Muscle of back (tissue), 11 donors: ENCODE measurements around the gene ARHGAP29. TPM values are rescaled to one million over a fixed set of nuclear protein-coding genes. Genes with fewer than 3 reads are reported as not detected.

ENCODE experiments used
- DNase-seq, 3 donors: peaks; one replicate each; pipeline versions ENCODE4 v3.0.0 to v3.0.0-alpha.2; 2013
- polyA plus RNA-seq, 10 donors: library from polyadenylated mRNA; unstranded; fragments of 120-200 nt; gene quantifications; one replicate each; pipeline ENCODE4 v1.2.1, GENCODE V29; 2013; ENCODE audit not compliant: insufficient read length in 10 of 10

Gene ARHGAP29
- polyA plus RNA-seq, 10 donors: 27.5 to 55.3 (median 42.7) TPM

DNA sequence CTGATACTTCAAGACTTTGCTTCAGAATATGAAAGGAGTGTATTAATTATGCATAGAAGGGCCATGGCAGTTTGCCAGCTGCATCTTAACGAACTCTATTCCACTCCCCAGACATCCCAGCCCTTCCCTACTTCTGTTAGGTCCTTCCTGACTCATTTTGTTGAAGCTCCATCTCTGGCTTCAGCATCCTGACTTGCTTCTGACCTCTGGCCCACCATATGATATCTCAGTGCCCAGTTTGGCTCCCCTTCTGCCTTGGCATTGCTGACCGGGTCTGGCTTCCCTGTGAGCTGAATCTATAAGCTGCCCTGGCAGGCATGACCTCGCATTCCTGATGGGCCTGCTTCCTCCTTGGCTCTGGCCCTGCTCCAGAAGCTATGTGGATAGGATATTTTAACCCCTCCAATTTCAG is 27.6 kb upstream of the ARHGAP29 start:
- peak in 2 of 3 donors; percentile 16 to 49 for DNase-seq

GRCh38 chr1:94260635-94261387 is 23.4 kb upstream of the ARHGAP29 start:
- DNase-seq: no peak

GRCh38 chr1:94259635-94260289 is 22.4 kb upstream of the ARHGAP29 start:
- no peak for DNase-seq

GRCh38 chr1:94258873-94259331 is 21.5 kb upstream of the ARHGAP29 start:
- peak in 1 of 3 donors; percentile 77 for DNase-seq

GRCh38 chr1:94257444-94257843 is 20.1 kb upstream of the ARHGAP29 start:
- DNase-seq: no peak

- DNase-seq: no peak
These were observed 18.1 kb upstream of the ARHGAP29 start for GRCh38 chr1:94255476-94255875.

DNA sequence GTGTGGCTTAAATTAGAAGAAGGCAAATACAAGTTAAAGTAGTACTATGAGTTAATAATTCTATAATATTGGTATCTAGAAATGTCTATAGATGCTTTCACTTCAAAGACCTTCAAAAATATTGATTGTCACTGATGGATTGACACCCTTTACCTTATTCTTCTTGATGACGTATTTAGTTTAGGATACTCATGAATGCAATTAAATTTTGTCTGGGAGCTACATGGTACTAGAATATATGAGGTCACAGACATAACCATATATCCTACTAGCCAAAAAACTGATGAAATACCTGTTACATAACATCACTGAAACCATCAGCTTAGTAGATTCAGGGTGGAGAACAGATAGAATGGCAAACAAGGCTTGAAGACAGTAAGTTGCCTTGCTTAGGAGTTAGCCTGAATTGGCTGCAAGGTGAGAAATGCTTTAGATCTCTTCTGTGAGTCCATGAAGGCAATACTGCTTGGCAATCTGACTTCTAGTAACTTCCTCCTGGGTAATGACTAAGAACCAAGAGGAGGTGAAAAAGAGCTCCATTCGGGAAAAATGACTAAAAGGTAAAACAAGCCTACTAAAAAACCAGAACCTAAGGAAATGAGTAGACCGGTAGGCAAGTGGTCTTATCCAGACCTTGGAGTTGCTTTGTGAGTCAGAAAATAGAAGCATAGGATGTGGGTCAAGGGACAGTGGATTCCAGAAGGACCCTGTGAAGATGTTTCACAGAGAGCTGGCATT is 16.9 kb upstream of the ARHGAP29 start:
- DNase-seq: no peak

- no peak for DNase-seq
These were observed 16.2 kb upstream of the ARHGAP29 start for GRCh38 chr1:94253456-94254017.

DNA sequence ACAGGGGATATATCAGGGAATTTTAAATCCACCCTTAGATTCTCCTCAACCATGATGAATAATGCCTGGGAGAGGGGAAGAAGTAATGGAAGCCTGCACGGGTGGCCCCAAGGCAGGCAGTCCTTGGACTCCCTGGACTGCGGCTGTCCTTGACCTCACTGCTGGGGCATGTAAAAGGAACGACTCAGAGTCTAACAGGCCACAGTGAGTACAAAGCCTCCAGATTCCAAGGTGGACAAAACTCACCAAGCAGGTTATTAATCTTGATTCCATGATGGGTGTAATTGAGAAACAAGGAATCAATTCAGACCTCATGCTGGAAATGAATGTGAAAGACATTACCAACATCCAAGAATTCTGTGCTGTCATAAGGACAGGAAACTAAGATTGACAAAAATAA is 13.0 kb upstream of the ARHGAP29 start:
- DNase-seq: no peak

DNA sequence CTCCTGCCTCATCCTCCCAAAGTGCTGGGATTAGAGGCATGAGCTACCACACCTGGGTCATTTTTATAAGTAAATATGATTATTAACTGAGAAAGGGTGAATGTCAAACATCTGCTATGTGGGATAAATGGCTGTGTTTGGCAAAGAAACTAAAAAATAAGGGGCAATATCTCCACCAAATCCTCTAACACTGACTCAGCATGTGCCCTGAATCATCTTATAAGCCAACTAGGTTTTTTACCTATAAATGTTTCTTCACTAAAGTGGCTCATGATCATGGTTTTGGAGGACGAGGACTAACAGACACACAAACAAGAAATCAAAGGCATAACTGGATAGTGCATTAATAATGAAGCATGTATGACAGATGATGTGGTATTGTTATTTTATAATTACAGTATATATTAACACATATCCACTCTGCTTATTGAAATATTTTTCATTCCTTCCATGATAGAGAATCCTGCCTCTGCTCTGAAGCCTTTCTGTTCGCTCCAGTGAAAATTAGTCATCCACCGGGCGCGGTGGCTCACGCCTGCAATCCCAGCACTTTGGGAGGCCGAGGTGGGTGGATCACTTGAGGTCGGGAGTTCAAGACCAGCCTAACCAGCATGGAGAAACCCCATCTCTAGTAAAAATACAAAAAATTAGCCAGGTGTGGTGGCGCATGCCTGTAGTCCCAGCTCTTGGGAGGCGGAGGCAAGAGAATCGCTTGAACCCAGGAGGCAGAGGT is 11.7 kb upstream of the ARHGAP29 start:
- no peak for DNase-seq

DNA sequence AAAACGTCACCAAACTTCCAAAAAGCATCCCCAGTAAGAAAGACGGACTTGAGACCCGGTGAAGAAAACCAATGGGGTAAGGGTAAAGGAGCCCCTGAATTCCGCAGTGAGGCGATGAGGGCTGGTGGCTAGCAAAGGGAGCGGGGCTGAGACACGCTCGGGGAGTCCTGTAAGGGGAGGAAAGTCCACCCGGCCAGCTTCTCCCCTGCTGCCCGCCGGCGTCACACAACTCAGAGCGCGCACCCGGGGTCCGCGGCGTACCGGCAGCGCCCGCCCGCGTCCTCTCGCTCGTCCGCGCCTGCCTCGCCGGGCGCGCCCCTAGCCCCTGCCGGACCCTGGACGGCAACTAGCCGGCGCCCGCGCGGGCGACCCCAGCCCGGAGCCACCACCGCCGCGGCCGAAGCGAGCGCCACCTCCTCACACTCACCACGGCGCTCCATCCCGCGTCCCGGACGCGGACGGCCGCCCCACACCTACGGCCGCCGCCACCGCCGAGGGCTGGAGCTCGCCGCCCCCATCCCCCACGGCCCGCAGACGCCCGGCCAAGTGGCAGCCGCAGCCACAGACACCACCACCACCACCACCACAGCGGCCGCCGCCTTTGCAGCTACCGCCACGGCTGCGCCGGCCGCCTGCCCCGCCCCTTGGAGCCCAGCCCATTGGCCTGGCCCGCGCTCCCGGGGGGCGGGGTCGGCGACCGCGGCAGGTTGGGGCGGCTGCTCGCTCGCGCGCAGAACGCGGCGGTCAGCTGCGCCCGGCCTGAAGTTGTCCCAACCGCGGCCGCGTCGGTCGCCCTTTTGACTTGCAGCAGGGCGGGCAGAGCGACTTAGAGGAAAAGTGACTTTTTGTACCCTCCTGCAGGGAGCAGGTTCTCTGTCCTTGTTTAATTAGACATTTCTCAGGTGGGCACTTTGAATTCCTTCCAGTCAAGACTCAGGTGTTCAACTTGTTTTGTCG is 10.0 kb upstream of the ARHGAP29 start:
- DNase-seq: peak in 2 of 3 donors; percentile 64 to 79

- peak in 1 of 3 donors; percentile 25 for DNase-seq
These were observed 9.3 kb upstream of the ARHGAP29 start for GRCh38 chr1:94246692-94247137.

- no peak for DNase-seq
These were observed 8.5 kb upstream of the ARHGAP29 start for GRCh38 chr1:94245747-94246438.

DNA sequence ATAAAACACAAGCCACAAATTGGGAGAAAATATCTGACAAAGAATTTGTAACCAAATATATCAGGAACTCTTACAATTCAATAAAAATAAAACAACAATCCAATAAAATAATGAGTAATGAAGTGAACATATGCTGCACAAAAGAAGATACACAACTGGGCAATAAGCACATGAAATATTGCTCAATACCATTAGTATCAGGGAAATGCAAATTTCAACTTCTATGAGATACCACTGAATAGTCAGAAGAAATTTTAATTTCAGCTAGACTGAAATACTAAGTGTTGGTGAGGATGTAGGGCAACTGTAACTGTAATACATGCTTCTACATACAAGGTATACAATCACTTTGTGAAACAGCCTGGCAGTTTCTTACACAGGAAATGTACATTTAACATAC is 7.4 kb upstream of the ARHGAP29 start:
- DNase-seq: no peak

GRCh38 chr1:94243665-94244064 is 6.3 kb upstream of the ARHGAP29 start:
- DNase-seq: no peak

DNA sequence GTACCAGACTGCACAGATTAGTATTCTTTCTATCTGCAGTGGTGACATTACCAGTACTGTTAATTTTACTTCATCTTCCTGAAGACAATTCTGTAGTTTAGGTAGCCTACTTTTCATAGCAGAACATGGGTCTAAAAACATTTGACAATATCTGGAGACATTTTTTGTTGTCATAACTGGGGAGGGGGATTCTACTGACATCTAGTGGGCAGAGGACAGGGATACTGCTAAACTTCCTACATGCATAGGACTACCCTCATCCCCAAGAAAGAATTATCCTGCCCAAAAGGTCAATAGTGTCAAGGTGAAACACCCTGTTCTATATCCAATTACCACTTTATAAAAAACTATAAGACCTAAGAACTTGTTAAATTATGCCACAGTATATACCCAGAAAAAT is 3.4 kb upstream of the ARHGAP29 start:
- DNase-seq: peak; percentile 16 to 72 (median 48)

DNA sequence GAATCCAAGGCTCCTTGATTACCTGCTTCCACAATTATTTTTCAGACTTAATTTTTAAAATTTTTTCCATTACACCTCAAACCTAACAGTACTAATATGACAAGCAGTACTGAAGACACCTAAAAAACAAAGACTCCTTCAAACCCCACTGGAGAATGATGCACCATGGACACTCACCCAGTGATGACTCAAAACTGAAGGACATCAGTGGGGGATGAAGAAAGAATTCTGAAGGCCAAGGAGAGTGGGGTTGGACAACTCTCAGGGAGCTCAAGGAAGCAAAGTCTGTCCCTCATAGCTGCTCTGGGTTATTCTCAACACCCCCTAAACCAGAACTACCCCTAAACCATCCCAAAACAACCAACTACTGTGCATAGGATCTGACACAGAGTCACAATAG is 2.4 kb upstream of the ARHGAP29 start:
- DNase-seq: no peak

- no peak for DNase-seq
These were observed 1.7 kb upstream of the ARHGAP29 start for GRCh38 chr1:94239051-94239450.

DNA sequence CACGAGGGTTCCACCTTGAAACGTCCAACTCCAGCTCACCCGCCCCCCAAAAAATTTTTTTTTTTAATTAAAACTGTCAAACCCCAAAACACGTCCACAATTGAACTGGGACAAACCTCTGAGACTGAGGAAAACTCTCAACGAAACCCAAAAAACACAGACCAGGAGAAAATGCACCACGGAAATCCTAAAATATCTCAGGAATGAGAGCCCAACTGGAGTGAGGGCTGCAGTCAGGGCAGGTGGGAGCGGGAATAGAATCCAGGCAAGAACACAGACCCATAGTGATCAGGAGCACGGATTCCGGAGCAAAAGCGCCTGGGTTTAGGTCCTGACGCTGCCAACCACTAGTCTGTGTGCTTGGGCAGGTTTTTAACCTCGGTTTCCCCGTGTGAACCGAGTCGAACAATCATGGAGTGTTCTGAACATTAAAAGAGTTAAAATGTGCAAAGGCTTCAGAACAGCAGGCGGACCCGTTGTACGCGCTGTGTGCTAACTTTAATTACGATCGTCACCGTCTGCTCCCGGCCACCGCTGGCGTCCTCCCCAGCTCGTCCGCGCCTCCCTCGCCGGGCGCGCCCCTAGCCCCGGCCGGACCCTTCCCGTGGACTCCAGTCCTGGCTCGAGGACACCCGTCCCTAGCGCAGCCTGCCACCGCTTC is 624 bp downstream of the ARHGAP29 start:
- peak in 2 of 3 donors; percentile 41 to 55 for DNase-seq
